GM20000 (cell line): Measurements from ENCODE around the gene KLF3.

Experiments
- DNase-seq: peaks from one replicate; pipeline ENCODE4 v3.0.0; 2012; ENCODE audit warnings: low spot score
- CTCF ChIP-seq: IDR thresholded peaks from 2 replicates; pipeline ENCODE4 v1.5.1; 2012; ENCODE audit warnings: mild to moderate bottlenecking, control low read depth; ENCODE audit errors: extremely low read depth, missing control alignments

The KLF3 gene

DNA sequence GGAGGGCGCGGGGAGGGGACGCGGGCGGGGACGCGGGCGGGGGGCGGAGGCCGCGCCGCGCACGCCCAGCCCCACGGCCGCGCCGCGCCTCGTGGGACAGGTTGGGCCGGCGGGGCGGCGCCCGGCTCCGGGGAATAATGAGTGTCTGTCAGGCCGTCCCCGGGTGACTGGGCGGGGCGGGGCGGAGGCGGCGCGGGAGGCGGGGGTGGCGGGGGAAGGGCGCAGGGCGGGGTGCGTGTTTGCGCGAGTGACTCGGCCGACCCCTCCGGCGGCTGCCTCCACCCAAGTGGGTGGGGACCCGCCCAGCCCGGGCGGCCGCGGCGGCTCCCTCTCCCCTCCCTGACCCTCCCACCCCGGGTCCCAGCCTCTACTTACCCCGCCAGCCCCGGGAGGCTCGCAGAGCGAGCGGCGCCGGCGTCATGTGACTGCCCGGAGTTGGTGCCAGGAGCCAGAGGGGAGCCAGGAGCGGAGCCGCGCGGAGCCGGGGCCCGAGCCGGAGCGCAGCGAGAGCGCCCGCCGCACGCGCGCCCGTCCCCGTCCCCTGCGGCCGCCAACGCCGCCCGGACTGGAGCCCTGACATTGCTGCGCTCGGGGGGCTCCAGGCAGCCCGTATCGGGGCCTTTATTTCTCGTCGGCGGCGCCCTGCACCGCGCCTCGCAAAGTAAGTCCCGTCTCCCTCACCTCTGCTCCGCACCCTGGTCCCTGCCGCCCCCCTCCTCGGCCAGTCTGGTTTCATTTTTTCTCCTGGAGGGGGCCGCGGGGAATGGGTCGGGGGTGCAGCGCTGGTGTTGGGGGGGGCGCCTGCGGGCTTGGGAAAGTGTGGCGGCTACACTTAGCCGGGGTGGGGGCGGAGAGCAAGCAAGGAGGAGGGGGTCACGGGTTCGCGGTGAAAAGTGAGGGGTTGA, at the start of gene KLF3:
KLF3 (plus strand) TSS at position 399 of the 905 bp plus-strand sequence. CDS start 16,427 bp downstream, outside the sequence.
- no peak for TF ChIP-seq CTCF

GRCh38 chr4:38614231-38614630, 49.8 kb upstream of the KLF3 start:
- TF ChIP-seq CTCF = no peak
- no peak for DNase-seq

More for the DNA sequence above, at the start of gene KLF3:
- peak; percentile 92 for DNase-seq

- no peak for TF ChIP-seq CTCF
- no peak for DNase-seq
Measured at GRCh38 chr4:38615847-38616246, 48.2 kb upstream of the KLF3 start.

- no peak for TF ChIP-seq CTCF
- no peak for DNase-seq
Measured at GRCh38 chr4:38618505-38618904, 45.5 kb upstream of the KLF3 start.

GRCh38 chr4:38619316-38619715, 44.7 kb upstream of the KLF3 start:
- no peak for DNase-seq
- no peak for TF ChIP-seq CTCF

DNA sequence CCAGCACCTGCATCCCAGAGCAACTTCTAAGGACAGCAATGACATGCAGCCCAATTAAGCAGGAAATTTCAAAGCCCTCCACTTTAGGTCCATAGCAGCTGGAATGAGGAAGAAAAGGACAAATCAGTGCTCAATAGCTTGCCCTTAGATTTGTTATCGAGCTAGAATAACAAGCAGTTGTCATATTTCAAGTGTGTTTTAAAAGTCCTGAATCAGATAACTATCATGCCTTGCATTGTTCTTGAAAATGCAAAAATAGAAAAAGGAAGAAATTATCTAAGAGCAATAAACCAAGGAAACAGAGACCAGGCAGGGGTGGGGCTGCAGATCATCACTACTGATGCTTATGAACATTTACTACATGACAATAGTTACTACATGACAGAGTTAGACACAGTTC, 43.9 kb upstream of the KLF3 start:
- no peak for TF ChIP-seq CTCF
- no peak for DNase-seq

- no peak for TF ChIP-seq CTCF
- no peak for DNase-seq
Measured at GRCh38 chr4:38620527-38621027, 43.4 kb upstream of the KLF3 start.
